ENCODE measurements around the gene FIBCD1. TPM values are rescaled to one million over a fixed set of nuclear protein-coding genes. Genes with fewer than 3 reads are reported as not detected.

Gene FIBCD1
- total and polyA plus RNA-seq, 9 of the 15 experiments (the other 6 are each of a cell fraction or from before 2014, with no cell fraction given): 0.53 to 1.2 (median 0.95) TPM; not detected in 4

- ChIA-PET CTCF (ENCODE audit: low intra/inter-chr PET ratio) (interaction anchor here (13.1 kb wide), 1 partner anchor 173 kb away, joined by 201 read pairs; no protein-coding TSS in a partner anchor), POLR2A (interaction anchor here (0.6 to 15.4 kb wide), 4 partner anchors 11 to 191 kb away, joined by 3 to 220 read pairs (median 4); no protein-coding TSS in a partner anchor)
- Histone ChIP-seq H3K9ac (ENCODE audit: insufficient read depth in 1 of 2, low read depth in 2 of 2, low read length in 2 of 2) (no peak overlapping the region), H3K36me3 (ENCODE audit: control insufficient read depth, insufficient read depth, low read length) (peaks cover 71% of the 10 kb centered on the region), H3K4me3 (no peak overlapping the region), H3K27ac (ENCODE audit: extremely low read depth, low read depth, low read length) (no peak overlapping the region), H3K27me3 (ENCODE audit: control insufficient read depth in 2 of 2, insufficient read depth in 2 of 2, low read length in 2 of 2) (no peaks in the 10 kb centered on the region), H3K79me2 (ENCODE audit: control insufficient read depth, insufficient read depth, low read length) (no peaks in the 10 kb centered on the region), H3K9me1 (ENCODE audit: control insufficient read depth, insufficient read depth, low read length) (peaks cover 3% of the 10 kb centered on the region), H4K20me1 (replicated peaks; ENCODE audit: control insufficient read depth, insufficient read depth, low read length) (peaks cover 35% of the 10 kb centered on the region), H2AFZ (ENCODE audit: low read depth, low read length) (no peak overlapping the region), H3K9me3 (replicated peaks; ENCODE audit: control insufficient read depth, insufficient read depth, low read depth, low read length) (no peaks in the 10 kb centered on the region), H3K4me1 (replicated peaks in 1 of 2; ENCODE audit: control insufficient read depth in 2 of 2, insufficient read depth in 2 of 2, low read length in 2 of 2) (no peaks in the 10 kb centered on the region), H3K4me2 (ENCODE audit: insufficient read depth, low read length) (no peak overlapping the region)
- no peak for ATAC-seq
- DNase-seq (ENCODE audit: extremely low read depth in 1 of 4, low spot score in 3 of 4): peak in 2 of 4 experiments; percentile 53 to 55
- WGBS (ENCODE audit: insufficient coverage, low coverage, missing lambda C conversion rate): 79% methylated on average over 8 of the region's 8 CpGs
- intact Hi-C loops (cut with micrococcal nuclease): no loop called here
- in situ Hi-C loops (cut with MboI): loop anchor here (5.0 kb wide), 1 partner anchor 123 kb away; no protein-coding TSS in a partner anchor
- no peak for FAIRE-seq
- BruUV-seq (replicated peaks): no TSS peak
- TF ChIP-seq ZSCAN32 (CRISPR knock-in tag; IDR thresholded peaks at IDR 0.05) (no peak), ILF3 (IDR thresholded peaks at IDR 0.05; ENCODE audit: borderline replicate concordance) (no peak), CEBPB (tag; IDR thresholded peaks at IDR 0.05) (no peak), EZH2 (IDR thresholded peaks at IDR 0.05; ENCODE audit: borderline replicate concordance, low read depth, low read length) (no peak), PPARD (CRISPR knock-in tag; IDR thresholded peaks at IDR 0.05) (no peak), ZNF561 (CRISPR knock-in tag; conservative IDR thresholded peaks at IDR 0.05) (no peak), ZNF766 (CRISPR knock-in tag; conservative IDR thresholded peaks at IDR 0.05) (no peak), PRDM10 (IDR thresholded peaks at IDR 0.05; ENCODE audit: partially characterized antibody) (no peak), ZNF24 (IDR thresholded peaks at IDR 0.05) (no peak), MAFK (IDR thresholded peaks at IDR 0.05; ENCODE audit: low read length) (no peak), CHD2 (IDR thresholded peaks at IDR 0.05; ENCODE audit: low read depth, low read length) (no peak), MCM3 (IDR thresholded peaks at IDR 0.05) (no peak), SMAD4 (CRISPR knock-in tag; conservative IDR thresholded peaks at IDR 0.05) (no peak), RREB1 (CRISPR knock-in tag; IDR thresholded peaks at IDR 0.05) (no peak)
Measured at GRCh38 chr9:130873966-130874365, 65.1 kb downstream of the FIBCD1 start.

Data from K562 (cell line).